Right atrium auricular region (tissue), 2 donors: ENCODE results near the gene SNIP1. TPM values are rescaled to one million over a fixed set of nuclear protein-coding genes. Genes with fewer than 3 reads are reported as not detected.
"Not testable (repeated sequence)": the region's sequence is repeated elsewhere in the genome, so short reads cannot be mapped to it uniquely, and the experiment has no call there.

ENCODE experiments used
- DNase-seq: peaks from one replicate; pipeline ENCODE4 v3.0.0-alpha.2; 2019; ENCODE audit warnings: low spot score
- H3K27ac ChIP-seq, 2 donors: fragments of 200-600 bp; sonication (generic); 1 replicate in 1 of 2; 2 replicates in 1 of 2; pipeline ENCODE4 v1.5.1; 2016 to 2019
- H3K27me3 ChIP-seq, 2 donors: fragments of 200-600 bp; sonication (generic); one replicate each; pipeline versions ENCODE4 v1.5.1 to v1.6.0; 2017 to 2019
- H3K36me3 ChIP-seq: fragments of 200-600 bp; sonication (generic); one replicate; pipeline ENCODE4 v1.5.1; 2016
- H3K4me1 ChIP-seq, 2 donors: fragments of 200-600 bp; sonication (generic); one replicate each; pipeline versions ENCODE4 v1.5.1 to v1.6.0; 2017 to 2019
- H3K4me3 ChIP-seq, 2 donors: fragments of 200-600 bp; sonication (generic); 1 replicate in 1 of 2; 2 replicates in 1 of 2; pipeline ENCODE4 v1.5.1; 2017 to 2019; ENCODE audit warnings: mild to moderate bottlenecking in 1 of 2, moderate library complexity in 1 of 2
- H3K9me3 ChIP-seq, 2 donors: fragments of 200-600 bp; sonication (generic); one replicate each; pipeline ENCODE4 v1.5.1; 2019
- CTCF ChIP-seq, 2 donors: fragments of 200-600 bp; sonication (generic); IDR thresholded peaks; one replicate each; pipeline ENCODE4 v1.5.1; 2019; ENCODE audit warnings: antibody characterized with exemption in 2 of 2
- total RNA-seq, 2 donors: library from RNA; depleted of rRNA; stranded (reverse); fragments of >200 nt; gene quantifications; one replicate each; pipeline ENCODE4 v1.1.0, GENCODE V29; 2016

The SNIP1 gene
- total RNA-seq, 2 donors from 2014 or later: 4.4 to 12.0 TPM

- Histone ChIP-seq H3K4me1 (peaks cover 0 to 22% of the 10 kb centered on the region in 2 donors), H3K9me3 (no peaks in the 10 kb centered on the region), H3K27ac (peak within 1 kb of the TSS; percentile 69 to 76), H3K36me3 (peaks cover 20% of the 10 kb centered on the region), H3K4me3 (peak within 1 kb of the TSS; percentile 55 to 69), H3K27me3 (no peaks in the 10 kb centered on the region)
- no peak for TF ChIP-seq CTCF (IDR thresholded peaks at IDR 0.05)
- peak; percentile 98 for DNase-seq
Observed at GRCh38 chr1:37595440-37596181, 41.5 kb upstream of the SNIP1 start, which contains the start of gene GNL2. Gene GNL2 (minus strand): TSS chr1:37595937. CDS start chr1:37595822, 115 bp downstream.

- TF ChIP-seq CTCF (IDR thresholded peaks at IDR 0.05): no peak
- Histone ChIP-seq H3K4me1 (peaks cover 0 to 22% of the 10 kb centered on the region in 2 donors), H3K27ac (no peak overlapping the region), H3K27me3 (no peaks in the 10 kb centered on the region), H3K36me3 (peaks cover 39% of the 10 kb centered on the region), H3K4me3 (no peak overlapping the region), H3K9me3 (no peaks in the 10 kb centered on the region)
- no peak for DNase-seq
Observed at GRCh38 chr1:37593726-37594125, 39.6 kb upstream of the SNIP1 start.

GRCh38 chr1:37588939-37589338, 34.8 kb upstream of the SNIP1 start:
- Histone ChIP-seq H3K36me3 (peaks cover 66% of the 10 kb centered on the region), H3K27ac (no peak overlapping the region), H3K4me1 (peaks cover 0 to 5% of the 10 kb centered on the region in 2 donors), H3K4me3 (no peak overlapping the region), H3K9me3 (no peaks in the 10 kb centered on the region), H3K27me3 (no peaks in the 10 kb centered on the region)
- TF ChIP-seq CTCF (IDR thresholded peaks at IDR 0.05): no peak
- DNase-seq: no peak

GRCh38 chr1:37584544-37584943, 30.5 kb upstream of the SNIP1 start:
- not testable (repeated sequence) for H3K27me3 ChIP-seq, H3K4me1 ChIP-seq, H3K9me3 ChIP-seq, H3K27ac ChIP-seq, H3K4me3 ChIP-seq, DNase-seq
- peaks cover 74% of the 10 kb centered on the region for H3K36me3 ChIP-seq

GRCh38 chr1:37575692-37576091, 21.6 kb upstream of the SNIP1 start:
- peaks cover 90% of the 10 kb centered on the region for H3K36me3 ChIP-seq
- TF ChIP-seq CTCF (IDR thresholded peaks at IDR 0.05): no peak
- H3K27me3 ChIP-seq: no peaks in the 10 kb centered on the region
- H3K4me3 ChIP-seq: no peak overlapping the region
- no peaks in the 10 kb centered on the region for H3K9me3 ChIP-seq
- no peaks in the 10 kb centered on the region for H3K4me1 ChIP-seq
- H3K27ac ChIP-seq: no peak overlapping the region
- DNase-seq: no peak

- DNase-seq: no peak
- no peaks in the 10 kb centered on the region for H3K9me3 ChIP-seq
- no peak overlapping the region for H3K27ac ChIP-seq
- H3K4me1 ChIP-seq: no peaks in the 10 kb centered on the region
- no peaks in the 10 kb centered on the region for H3K27me3 ChIP-seq
- no peak overlapping the region for H3K4me3 ChIP-seq
- no peak for TF ChIP-seq CTCF (IDR thresholded peaks at IDR 0.05)
- peaks cover 90% of the 10 kb centered on the region for H3K36me3 ChIP-seq
Observed at GRCh38 chr1:37574834-37575480, 20.9 kb upstream of the SNIP1 start.
